PC-3 (cell line): ENCODE data around the gene MAST3.

Experiments used
- CTCF ChIP-seq: fragments of 300-600 bp; sonication (generic); conservative IDR thresholded peaks from 2 replicates; pipeline ENCODE4 v1.5.1; 2017; ENCODE audit warnings: antibody characterized with exemption, low read depth, mild to moderate bottlenecking, low read length
- EZH2 ChIP-seq: fragments of 300-600 bp; sonication (generic); IDR thresholded peaks from one replicate; pipeline ENCODE4 v1.6.1; 2017; ENCODE audit warnings: antibody characterized with exemption, mild to moderate bottlenecking, low read length; ENCODE audit not compliant: unreplicated experiment

GRCh38 chr19:18104793-18105131 lies 7.2 kb downstream of the MAST3 start:
- TF ChIP-seq CTCF (no peak), EZH2 (no peak)
